ENCODE measurements around the gene GJB1.

Gene GJB1

GRCh38 chrX:71224098-71224708, 1.2 kb downstream of the GJB1 start:
- no peak for TF ChIP-seq CTCF (IDR thresholded peaks at IDR 0.05; ENCODE audit: low read depth, low read length, missing control alignments)
- H3K4me3 ChIP-seq (ENCODE audit: low read depth, low read length), result no peak overlapping the region
- no peak for DNase-seq (ENCODE audit: low read depth)

GRCh38 chrX:71225009-71225408, 2.0 kb downstream of the GJB1 start:
- TF ChIP-seq CTCF (IDR thresholded peaks at IDR 0.05; ENCODE audit: low read depth, low read length, missing control alignments), result no peak
- DNase-seq (ENCODE audit: low read depth), result no peak
- no peak overlapping the region for H3K4me3 ChIP-seq (ENCODE audit: low read depth, low read length)

- no peak for DNase-seq (ENCODE audit: low read depth)
- H3K4me3 ChIP-seq (ENCODE audit: low read depth, low read length), result no peak overlapping the region
- TF ChIP-seq CTCF (IDR thresholded peaks at IDR 0.05; ENCODE audit: low read depth, low read length, missing control alignments), result no peak
These were observed 2.7 kb downstream of the GJB1 start for GRCh38 chrX:71225676-71226075.

- DNase-seq (ENCODE audit: low read depth), result no peak
- TF ChIP-seq CTCF (IDR thresholded peaks at IDR 0.05; ENCODE audit: low read depth, low read length, missing control alignments), result no peak
These were observed 4.5 kb downstream of the GJB1 start for GRCh38 chrX:71227370-71228062.

GRCh38 chrX:71228063-71228642, 5.1 kb downstream of the GJB1 start:
- no peak overlapping the region for H3K4me3 ChIP-seq (ENCODE audit: low read depth, low read length)

More at GRCh38 chrX:71227370-71228062, 4.5 kb downstream of the GJB1 start:
- H3K4me3 ChIP-seq (ENCODE audit: low read depth, low read length), result no peak overlapping the region

GRCh38 chrX:71235482-71235881, 12.5 kb downstream of the GJB1 start:
- TF ChIP-seq CTCF (IDR thresholded peaks at IDR 0.05; ENCODE audit: low read depth, low read length, missing control alignments), result no peak
- DNase-seq (ENCODE audit: low read depth), result no peak
- H3K4me3 ChIP-seq (ENCODE audit: low read depth, low read length), result no peak overlapping the region

More at GRCh38 chrX:71228063-71228642, 5.1 kb downstream of the GJB1 start:
- TF ChIP-seq CTCF (IDR thresholded peaks at IDR 0.05; ENCODE audit: low read depth, low read length, missing control alignments), result no peak
- DNase-seq (ENCODE audit: low read depth), result no peak
